RPMI7951 (cell line): ENCODE measurements around the gene PRMT1. TPM values are rescaled to one million over a fixed set of nuclear protein-coding genes. Genes with fewer than 3 reads are reported as not detected.

ENCODE experiments used
- DNase-seq: peaks from one replicate; pipeline ENCODE4 v3.0.0-alpha.2; 2012; ENCODE audit warnings: low read depth
- total RNA-seq: library from RNA; depleted of rRNA; stranded (reverse); fragments of >200 nt; shearing (Covaris generic); gene quantifications from 2 replicates; pipeline ENCODE4 v1.2.3, GENCODE V29; 2014

PRMT1 gene
- total RNA-seq, 1 experiment from 2014 or later: 334 TPM

DNA sequence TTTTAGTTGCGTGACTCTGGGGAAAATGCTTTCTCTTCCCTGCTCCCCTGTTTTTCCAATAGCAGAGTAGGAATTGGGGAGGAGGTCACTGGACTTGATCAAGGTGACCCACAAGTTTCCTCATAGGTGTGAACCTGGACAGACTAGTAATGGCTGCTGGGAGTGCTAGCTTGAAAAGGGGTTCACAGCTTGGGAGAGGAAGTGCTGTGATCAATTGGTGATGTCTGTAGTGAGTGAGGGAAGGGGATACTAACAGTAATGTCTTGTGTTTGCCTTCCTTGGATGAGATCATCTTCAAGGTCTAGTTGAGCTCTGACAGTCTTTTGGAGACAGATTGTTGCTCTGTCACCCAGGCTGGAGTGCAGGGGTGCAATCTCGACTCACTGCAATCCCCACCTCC, 9.6 kb upstream of the PRMT1 start:
- DNase-seq: no peak

DNA sequence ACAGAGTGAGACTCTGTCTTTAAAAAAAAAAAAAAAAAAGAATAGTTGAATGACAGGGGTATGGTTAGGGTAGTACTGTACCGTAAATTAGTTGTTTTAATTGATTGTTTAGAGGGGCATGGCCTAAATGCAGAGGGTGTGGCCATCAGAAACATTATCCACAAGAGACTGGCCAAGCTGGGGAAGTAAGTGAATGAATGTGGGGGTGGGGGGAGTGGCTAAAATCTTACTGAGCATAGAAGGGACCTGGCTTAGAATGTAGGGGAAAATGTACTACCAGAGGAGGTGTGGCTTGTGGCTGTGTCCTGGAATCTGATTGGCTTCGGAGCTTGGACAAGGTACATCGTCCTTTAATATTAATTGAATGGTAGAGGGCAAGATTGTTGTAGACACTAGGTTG, 7.6 kb upstream of the PRMT1 start:
- no peak for DNase-seq

DNA sequence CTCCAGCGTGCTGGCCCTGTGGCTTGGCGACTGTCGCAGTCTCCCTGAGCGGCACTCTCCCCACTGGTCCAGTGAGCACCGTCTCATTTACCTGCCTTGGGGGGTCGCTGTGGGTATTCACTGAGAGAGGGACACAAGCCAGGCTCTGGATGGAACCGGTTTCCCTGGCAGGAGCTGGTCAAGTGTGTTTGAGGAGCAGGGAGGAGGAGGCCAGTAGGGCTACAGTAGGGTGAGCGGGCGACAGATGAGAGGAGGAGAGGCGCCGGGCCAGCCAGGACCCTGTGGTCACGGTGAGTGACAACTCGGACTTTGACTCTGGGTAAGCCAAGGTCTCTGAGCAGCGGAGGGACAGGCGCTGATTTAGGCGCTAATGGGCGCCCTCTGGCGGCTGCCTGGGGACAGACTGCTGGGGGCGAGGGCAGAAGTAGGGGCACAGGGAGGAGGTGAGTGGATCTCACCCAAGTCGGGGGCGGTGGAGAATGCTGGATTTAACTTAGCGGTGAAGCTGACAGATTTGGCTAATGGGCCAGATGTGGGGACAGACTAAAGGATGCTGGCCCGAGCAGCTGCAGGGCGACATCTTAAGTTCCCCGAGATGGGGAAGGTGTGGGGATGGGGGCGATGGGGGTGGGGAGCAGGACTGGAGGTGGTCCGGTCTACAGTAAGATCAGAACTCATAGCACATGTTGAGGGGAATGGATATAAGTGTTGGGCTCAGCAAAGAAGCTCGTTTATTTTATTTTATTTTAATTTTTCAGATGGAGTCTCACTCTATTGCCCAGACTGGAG, 4.7 kb upstream of the PRMT1 start:
- peak; percentile 63 for DNase-seq

DNA sequence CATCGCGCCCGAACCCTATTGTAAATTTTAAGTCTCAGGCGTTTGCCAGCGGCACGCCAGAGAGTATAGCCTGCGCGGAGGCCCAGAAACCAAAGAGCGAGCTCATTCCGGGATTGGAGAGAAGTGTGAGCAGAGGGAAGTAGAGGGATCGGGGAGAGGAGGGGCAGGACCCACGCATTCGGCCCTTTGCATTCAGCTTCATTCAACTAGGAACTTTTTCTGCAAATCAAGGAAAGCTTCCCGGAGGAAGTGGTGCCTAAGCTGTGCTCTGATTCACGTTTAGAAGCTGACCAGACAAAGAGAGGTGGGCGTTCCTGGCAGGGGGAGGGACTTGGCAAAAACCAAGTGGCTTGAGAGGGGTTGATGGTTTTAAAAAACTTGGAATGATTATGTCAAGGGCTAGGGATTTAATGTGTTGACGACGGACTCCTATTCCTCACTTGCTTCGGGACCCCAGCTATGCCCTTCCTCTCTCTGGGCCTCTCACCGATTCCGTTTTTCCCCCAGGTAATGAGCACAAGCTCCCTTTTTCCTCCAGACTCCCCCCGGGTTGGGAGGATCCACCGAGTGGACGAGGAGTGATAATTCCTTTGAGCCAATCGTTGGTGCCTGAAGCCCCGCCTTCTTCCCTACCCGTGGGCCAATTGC, 811 bp upstream of the PRMT1 start:
- peak; percentile 91 for DNase-seq

DNA sequence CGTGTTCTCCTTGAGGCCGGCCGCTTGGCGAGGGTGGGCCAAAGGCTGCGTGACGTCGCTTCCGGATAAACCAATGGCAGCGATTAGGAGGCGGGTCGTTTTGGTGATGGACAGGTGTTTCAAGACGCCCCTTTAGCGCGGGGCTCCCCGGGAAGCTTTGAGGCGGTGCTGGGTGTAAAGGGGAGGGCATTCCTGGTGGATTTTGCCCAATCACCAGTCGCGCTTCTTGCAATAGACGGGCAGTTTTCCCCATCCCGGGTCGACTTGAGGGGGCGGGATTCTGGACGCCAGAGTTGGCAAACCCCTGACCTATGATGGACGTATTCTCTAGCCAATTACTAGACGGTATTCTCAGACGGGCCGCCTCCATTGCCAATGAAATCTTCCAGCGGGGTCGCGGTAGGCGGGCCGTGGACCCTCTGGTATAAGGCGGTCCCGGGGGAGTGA, 264 bp upstream of the PRMT1 start:
- peak; percentile 100 for DNase-seq

DNA sequence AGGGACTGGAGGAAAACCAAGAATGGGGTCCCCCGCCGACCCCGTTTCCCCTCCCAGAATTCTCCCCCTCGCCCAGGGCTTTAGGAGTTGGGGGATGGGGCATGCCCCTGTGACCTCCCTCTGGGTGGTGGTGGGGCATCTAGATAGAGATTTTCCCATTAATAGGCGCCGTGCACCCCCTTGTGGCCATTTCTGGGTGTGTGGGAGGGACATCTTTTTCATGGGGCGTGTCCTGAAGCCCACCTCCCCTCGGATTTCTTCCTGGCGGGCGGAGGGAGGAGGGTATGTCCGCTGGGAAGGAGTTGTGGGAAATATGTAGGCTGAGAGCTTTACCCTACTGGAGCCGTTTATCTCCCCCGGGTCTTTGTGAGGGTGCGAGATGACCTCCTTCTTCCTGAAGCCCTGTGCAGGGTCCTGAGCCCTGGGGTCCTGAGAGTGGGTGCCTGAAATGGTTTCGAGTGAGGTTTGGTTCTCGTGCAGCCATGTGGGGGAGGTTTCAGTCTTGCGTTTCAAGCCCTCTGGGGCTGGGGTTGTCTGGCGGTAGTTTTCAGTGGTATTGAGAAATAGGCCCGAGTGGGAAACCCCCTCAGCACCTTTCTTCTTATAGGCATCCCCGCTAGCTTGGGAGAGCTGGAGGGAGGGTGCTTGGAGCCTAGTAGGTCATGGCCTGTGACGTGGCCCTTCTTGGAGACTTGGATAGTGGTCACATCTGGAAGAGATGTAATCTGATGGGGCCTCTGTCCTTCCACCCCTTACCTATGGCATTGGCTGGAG, 1.0 kb downstream of the PRMT1 start:
- DNase-seq: peak; percentile 71

DNA sequence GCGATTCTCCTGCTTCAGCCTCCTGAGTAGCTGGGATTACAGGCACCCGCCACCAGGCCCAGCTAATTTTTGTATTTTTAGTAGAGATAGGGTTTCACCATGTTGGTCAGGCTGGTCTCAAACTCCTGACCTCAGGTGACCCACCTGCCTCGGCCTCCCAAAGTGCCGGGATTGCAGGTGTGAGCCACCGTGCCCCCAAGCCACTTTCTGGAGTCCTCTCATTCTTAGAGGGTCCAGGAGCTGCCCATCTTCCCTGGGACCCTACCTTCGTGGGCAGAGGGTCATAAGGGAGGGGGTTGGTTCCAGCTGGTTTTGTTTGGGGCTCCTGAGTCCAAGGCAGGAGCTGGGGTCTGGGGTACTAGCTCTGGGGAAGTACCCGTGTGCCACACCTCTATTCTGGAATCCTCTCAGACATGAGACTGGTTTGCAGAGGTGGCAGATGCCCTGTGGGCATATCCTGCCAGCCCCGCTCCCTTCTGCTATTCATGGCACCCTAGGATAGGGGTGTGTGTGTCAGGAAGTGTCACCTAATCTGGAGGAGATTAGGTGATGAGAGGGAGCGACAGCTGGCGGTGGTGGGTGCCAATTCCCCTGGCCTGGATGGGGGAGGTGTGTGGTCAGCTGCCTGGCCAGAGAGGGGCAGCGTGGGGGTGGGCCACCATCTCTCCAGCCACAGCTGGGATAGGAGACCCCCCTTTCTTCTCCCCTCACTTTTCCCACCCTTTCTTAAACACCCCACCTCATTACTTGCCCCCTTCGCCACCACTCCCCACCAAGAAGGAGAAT, 2.1 kb downstream of the PRMT1 start:
- DNase-seq: no peak

DNA sequence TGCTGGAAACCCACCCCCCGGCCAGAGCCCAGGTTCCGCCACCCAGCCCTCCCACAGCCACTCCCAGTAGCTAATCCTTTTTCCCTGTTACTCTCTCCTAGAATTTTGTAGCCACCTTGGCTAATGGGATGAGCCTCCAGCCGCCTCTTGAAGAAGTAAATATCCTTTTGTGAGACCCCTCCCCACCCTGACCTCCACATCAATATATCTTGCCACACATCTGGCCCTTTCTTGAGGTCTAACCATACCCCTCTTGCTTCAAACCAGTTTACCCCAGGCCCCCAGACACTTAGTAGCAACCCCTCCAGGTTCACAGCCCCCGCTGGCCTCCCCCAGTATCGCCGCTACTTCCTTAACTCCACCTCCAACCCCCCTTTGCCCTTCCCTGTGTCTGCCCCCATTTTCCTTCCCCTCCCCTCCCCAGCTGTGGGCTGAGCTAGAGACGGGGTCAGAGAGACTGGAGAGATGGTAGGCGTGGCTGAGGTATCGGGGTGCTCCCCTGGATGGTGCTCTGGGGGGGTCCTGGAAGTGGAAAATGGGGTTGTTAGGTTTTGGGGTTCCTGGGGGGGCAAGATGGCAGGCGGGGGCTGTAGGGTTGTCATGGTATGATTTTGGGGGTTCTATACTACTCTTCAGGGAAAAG, 2.8 kb downstream of the PRMT1 start:
- DNase-seq: no peak

DNA sequence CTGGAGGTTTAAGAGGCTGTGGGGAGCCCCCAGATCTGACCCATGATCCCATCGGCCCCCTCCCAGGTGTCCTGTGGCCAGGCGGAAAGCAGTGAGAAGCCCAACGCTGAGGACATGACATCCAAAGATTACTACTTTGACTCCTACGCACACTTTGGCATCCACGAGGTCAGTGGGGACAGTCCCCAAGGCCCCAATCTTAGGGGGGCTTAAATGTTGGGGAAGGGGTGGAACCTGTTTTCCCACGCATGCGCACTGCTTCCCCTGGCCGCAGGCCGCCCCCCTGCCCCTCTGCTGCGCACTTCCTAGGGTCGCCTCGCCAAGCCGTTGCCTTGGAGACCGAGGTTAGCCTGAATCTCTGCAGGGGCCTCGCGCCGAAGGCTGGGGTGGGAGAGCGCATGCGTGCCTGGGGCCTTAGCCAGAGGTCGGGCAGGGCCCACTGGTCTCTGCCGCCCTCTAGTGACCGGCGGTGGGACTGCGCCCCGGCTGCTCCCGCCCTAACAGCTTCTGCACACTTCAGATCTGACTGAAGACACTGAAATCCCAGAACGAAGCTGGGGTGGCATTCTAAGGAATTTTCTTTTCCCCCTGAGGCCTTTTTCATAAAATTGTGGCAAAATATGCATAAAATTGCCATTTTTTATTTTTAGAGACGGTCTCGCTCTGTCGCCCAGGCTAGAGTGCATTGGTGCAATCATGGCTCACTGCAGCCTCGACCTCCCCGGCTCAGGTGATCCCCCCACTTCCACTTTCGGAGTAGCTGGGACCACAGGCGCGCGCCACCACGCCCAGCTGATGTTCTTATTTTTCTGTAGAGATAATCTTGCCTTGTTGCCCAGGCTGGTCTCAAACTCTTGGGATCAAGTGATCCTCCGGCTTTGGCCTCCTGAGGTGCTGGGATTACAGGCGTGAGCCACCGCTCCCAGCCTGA, 3.6 kb downstream of the PRMT1 start:
- peak; percentile 76 for DNase-seq

DNA sequence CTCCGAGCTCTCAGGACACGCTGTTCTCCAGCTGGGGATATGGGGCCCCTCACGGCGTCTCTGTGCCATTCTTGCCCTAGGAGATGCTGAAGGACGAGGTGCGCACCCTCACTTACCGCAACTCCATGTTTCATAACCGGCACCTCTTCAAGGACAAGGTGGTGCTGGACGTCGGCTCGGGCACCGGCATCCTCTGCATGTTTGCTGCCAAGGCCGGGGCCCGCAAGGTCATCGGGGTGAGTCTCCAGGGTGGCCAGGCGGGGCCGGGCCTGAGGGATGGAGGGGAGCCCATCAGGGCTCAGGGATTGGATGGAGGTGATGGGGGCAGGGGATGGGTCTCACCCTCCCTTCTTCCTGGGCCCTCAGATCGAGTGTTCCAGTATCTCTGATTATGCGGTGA, 4.8 kb downstream of the PRMT1 start:
- no peak for DNase-seq

DNA sequence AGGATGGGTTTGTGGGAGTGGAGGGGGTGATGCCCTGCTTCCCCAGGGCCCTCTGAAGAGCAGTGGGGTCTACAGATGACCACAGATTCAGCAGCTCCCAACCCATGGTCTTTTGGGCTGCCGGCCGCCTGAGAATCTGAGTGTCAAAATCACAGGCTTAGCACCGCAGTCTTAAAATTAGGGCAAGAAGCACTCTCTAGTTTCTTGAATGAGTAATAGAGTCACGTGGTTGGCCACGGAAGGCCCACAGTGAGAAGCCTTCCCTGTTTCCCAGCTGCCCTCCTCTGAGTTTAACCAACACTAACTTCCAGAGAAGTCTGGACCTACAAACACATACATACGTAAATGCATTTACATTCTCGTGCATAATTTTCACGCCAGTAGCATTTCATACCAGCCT, 5.2 kb downstream of the PRMT1 start:
- peak; percentile 50 for DNase-seq

DNA sequence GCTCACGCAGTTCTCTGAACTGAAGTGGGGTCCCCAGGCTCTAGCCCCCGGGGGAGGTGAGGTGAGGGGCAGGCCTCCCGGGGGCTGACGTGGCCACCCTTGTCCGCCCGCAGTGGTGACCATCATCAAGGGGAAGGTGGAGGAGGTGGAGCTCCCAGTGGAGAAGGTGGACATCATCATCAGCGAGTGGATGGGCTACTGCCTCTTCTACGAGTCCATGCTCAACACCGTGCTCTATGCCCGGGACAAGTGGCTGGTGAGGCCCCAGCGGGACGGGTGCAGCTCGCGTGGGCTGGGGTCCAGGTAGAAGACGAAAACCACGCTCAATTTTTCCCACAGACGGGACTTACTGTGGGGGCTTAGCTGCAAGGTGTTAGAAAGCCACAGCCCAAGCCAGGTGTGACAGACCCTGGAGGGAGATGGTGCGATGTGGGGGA, 6.8 kb downstream of the PRMT1 start:
- DNase-seq: no peak

DNA sequence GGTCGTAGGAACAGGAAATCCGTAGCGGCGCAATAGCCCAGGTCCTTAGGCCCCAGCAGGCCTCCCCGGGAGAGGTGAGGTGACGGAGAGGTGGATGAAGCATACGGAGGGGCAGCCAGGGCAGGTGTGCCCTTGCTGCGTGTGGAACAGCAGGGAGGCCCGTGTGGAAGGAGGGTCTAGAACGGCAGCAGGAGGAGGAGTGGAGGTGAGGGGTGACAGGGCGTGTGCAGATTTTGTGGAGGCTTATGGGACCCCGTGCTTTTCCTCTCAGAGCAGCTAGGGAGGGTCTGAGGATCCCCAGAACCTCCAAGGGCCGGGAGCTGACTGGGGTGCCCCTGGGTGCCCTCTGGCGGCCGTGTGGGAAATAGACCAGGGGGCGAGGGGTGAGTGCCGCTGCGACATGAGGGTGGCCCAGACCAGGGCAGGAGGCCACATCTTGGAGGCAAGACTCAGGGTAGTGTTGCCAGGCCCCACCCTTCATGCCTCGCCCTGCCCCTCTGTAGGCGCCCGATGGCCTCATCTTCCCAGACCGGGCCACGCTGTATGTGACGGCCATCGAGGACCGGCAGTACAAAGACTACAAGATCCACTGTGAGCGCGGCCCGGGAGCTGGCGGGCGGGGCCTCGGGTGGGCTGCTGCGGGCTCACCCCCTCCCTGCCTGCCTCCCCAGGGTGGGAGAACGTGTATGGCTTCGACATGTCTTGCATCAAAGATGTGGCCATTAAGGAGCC, 7.3 kb downstream of the PRMT1 start:
- DNase-seq: no peak

DNA sequence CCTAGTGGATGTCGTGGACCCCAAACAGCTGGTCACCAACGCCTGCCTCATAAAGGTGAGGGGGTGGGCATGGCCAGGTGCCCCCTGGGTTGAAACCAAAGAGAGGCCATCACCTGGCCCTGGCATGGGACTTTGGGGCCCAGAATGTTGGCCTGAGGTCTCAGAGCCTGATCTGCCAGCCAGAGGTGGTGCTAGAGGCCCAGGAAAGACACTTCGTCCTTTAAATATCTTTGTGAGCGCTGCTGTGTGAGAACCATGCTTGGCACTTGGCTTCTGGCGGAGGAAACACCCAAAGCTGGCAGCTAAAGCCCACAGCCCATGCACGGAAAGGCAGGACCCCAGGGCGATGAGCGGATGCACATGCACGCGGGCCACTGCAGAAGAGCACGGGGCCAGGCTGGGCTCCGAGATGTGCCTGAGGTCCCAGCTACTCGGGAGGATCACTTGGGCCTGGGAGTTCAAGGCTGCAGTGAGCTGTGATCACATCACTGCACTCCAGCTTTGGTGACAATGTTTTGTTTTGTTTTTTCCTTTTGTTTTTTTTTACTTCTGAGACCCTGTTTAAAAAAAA, 8.0 kb downstream of the PRMT1 start:
- DNase-seq: no peak

DNA sequence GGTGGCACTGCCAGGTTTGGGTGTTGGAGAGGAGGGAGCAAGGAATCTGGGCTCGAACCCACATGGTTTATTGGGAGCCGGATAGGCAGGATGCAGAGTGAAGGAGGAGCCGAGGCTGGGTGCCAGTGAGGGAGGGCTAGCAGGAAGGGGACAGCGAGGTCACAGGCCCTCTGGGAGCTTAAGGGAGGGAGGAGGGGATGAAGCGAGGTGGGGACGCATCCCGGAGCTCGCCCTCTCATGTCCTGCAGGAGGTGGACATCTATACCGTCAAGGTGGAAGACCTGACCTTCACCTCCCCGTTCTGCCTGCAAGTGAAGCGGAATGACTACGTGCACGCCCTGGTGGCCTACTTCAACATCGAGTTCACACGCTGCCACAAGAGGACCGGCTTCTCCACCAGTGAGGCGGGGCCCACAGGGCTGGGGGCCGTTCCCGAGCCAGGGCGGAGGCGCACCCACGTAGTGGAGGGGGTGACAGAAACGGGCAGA, 8.8 kb downstream of the PRMT1 start:
- no peak for DNase-seq

DNA sequence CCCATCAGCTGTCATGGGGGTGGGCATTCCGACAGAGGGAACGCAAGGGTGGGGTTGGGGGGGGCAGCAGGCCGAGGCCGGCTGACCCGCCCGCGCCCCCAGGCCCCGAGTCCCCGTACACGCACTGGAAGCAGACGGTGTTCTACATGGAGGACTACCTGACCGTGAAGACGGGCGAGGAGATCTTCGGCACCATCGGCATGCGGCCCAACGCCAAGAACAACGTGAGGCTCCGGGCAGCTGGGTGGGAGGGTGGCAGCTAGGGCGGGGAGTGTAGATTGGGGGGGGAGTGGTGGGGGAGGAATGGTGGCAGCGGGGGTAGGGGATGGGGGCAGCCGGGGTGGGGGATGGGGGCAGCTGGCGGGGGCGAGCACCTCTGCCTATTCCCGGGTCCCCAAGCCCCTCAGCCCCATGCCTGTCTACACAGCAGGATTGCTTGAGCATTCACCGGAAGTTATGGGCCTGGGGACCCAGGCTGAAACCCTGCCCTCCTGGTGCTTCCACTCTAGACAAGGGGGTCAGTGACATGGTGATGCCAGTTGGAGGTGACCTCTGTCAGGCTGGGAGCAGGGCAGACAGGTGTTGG, 9.5 kb downstream of the PRMT1 start:
- no peak for DNase-seq

DNA sequence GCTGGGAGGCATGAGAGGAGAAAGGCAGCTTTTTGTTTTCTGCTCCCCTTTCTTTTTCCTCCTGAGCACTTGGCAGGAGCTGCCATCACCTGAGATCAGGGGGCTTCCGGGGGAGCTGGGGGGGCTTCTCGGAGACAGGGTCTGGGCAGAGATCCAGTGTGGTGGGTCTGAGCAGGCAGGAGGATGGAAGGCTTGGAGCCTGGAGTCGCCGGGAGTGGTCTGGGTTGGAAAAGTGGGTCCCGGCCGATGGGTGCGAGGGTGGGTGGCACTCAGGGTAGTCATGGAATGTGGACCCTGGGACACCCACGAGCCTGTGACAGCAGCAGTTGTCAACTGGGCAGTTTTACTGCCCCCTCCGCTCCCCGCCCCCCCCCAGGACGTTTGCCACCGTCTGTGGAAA, 10.1 kb downstream of the PRMT1 start:
- DNase-seq: no peak

DNA sequence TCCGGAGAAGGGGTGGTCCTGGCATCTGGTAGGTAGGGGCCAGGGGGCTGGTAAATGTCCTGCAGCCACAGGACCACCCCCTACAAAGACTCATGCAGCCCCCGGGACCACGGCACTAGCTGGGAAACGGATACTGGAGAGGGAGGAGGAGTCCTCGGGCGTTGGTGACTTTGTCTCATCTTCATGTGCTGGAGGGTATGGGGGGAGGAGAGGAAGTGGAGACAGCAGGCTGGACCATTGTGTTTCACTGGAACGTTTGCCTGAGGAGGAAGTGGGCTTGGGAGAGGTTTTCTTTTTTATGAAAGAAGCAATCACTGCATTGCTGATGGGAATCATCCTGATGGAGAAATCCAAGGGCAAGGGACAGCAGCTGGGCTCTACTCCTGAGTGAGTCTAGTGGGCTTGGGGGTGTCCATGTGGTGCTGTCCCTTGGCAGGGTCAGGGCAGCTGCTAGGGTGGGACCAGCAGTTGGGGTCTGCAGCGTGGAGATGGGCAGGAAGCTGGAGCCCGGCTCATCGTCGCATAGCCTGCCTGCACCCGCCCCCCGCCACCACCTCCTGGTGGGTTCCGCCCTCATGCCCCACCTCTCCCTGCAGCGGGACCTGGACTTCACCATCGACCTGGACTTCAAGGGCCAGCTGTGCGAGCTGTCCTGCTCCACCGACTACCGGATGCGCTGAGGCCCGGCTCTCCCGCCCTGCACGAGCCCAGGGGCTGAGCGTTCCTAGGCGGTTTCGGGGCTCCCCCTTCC, 10.7 kb downstream of the PRMT1 start:
- no peak for DNase-seq
